B cell (primary cell): Measurements from ENCODE around the gene SEMA6A. TPM values are rescaled to one million over a fixed set of nuclear protein-coding genes. Genes with fewer than 3 reads are reported as not detected.

Source experiments
- ATAC-seq: fragments of 200-7000 bp; cut with Tn5 transposase; one replicate; pipeline ENCODE4 v1.10.0; 2021; ENCODE audit warnings: low read depth, mild to moderate bottlenecking, moderate number of reproducible peaks, moderate library complexity
- CTCF ChIA-PET: fragments of 350-600 bp; sonication (Branson Sonifier 250); formaldehyde crosslinking; loops from one replicate; lab custom pipeline; 2021; ENCODE audit warnings: antibody characterized with exemption, inconsistent platforms; lab: Charles Lee
- POLR2A ChIA-PET: fragments of 350-600 bp; sonication (Branson Sonifier 250); formaldehyde crosslinking; loops from one replicate; lab custom pipeline; 2021; ENCODE audit warnings: antibody characterized with exemption; lab: Charles Lee
- DNase-seq: peaks from one replicate; pipeline ENCODE4 v3.0.0; 2013
- H2AFZ ChIP-seq: 2 replicates; pipeline ENCODE4 v1.6.1; 2012; ENCODE audit warnings: mild to moderate bottlenecking, low read depth, low read length; ENCODE audit not compliant: insufficient read depth, poor library complexity, severe bottlenecking
- H3K27ac ChIP-seq, 2 donors: 1 replicate in 1 of 2; 2 replicates in 1 of 2; pipeline ENCODE4 v1.5.1; 2012 to 2013; ENCODE audit warnings: low read length in 2 of 2, mild to moderate bottlenecking in 2 of 2, moderate library complexity in 1 of 2
- H3K27me3 ChIP-seq, 4 experiments: fragments of 200-600 bp in 1 of 4; sonication (generic) in 1 of 4; replicated peaks in 1 of 4; 1 replicate in 2 of 4; 2 replicates in 2 of 4; pipeline versions ENCODE4 v1.6.1 to v1.7.0; 2013 to 2016; ENCODE audit warnings: low read length in 3 of 4, mild to moderate bottlenecking in 2 of 4, mixed read lengths in 1 of 4, moderate library complexity in 1 of 4; ENCODE audit not compliant: insufficient read depth in 4 of 4, control insufficient read depth in 3 of 4; ENCODE audit errors: control extremely low read depth in 1 of 4
- H3K36me3 ChIP-seq, 2 experiments: replicated peaks in 1 of 2; 1 replicate in 1 of 2; 2 replicates in 1 of 2; pipeline versions ENCODE4 v1.6.1 to v1.7.1; 2013; ENCODE audit warnings: low read length in 1 of 2; ENCODE audit not compliant: insufficient read depth in 2 of 2, control insufficient read depth in 1 of 2; ENCODE audit errors: control extremely low read depth in 1 of 2, extremely low read depth in 1 of 2
- H3K4me1 ChIP-seq, 2 donors: fragments of 200-600 bp in 1 of 2; sonication (generic) in 1 of 2; 1 replicate in 1 of 2; 2 replicates in 1 of 2; pipeline versions ENCODE4 v1.5.1 to v1.6.1; 2013 to 2017; ENCODE audit warnings: low read length in 2 of 2; ENCODE audit not compliant: control insufficient read depth in 2 of 2, insufficient read depth in 2 of 2
- H3K4me2 ChIP-seq: replicated peaks from 2 replicates; pipeline ENCODE3; 2012; ENCODE audit warnings: mild to moderate bottlenecking, low read depth, low read length; ENCODE audit not compliant: poor library complexity, severe bottlenecking
- H3K4me3 ChIP-seq, 5 experiments: fragments of 200-600 bp in 1 of 5; sonication (generic) in 1 of 5; 1 replicate in 3 of 5; 2 replicates in 2 of 5; pipeline versions ENCODE4 v1.5.1 to v1.7.0; 2011 to 2016; ENCODE audit warnings: low read length in 4 of 5, mild to moderate bottlenecking in 4 of 5, low read depth in 2 of 5, control low read depth in 1 of 5, moderate library complexity in 1 of 5; ENCODE audit not compliant: insufficient read depth in 1 of 5; ENCODE audit errors: control extremely low read depth in 1 of 5, extremely low read depth in 1 of 5
- H3K79me2 ChIP-seq: fragments of 200-600 bp; sonication (generic); one replicate; pipeline ENCODE4 v1.6.0; 2016; ENCODE audit warnings: low read length; ENCODE audit not compliant: control insufficient read depth, insufficient read depth
- H3K9ac ChIP-seq: fragments of 200-600 bp; sonication (generic); 2 replicates; pipeline ENCODE4 v1.6.1; 2017; ENCODE audit warnings: mild to moderate bottlenecking, low read length, moderate library complexity
- H3K9me3 ChIP-seq, 3 donors: one replicate each; pipeline versions ENCODE4 v1.6.1 to v1.7.1; 2013; ENCODE audit warnings: low read length in 2 of 3; ENCODE audit not compliant: control insufficient read depth in 2 of 3, insufficient read depth in 1 of 3; ENCODE audit errors: control extremely low read depth in 1 of 3
- H4K20me1 ChIP-seq: 2 replicates; pipeline ENCODE4 v1.6.0; 2012; ENCODE audit warnings: mild to moderate bottlenecking, low read length; ENCODE audit not compliant: insufficient read depth, control insufficient read depth, poor library complexity, severe bottlenecking
- H3K27ac Mint-ChIP-seq: one replicate; pipeline ENCODE4 v1.8.0; 2021; ENCODE audit warnings: mixed read lengths
- H3K27me3 Mint-ChIP-seq: one replicate; pipeline ENCODE4 v1.8.0; 2021; ENCODE audit warnings: mixed read lengths
- H3K4me1 Mint-ChIP-seq: one replicate; pipeline ENCODE4 v1.8.0; 2021; ENCODE audit warnings: mixed read lengths
- H3K4me3 Mint-ChIP-seq: one replicate; pipeline ENCODE4 v1.8.0; 2021; ENCODE audit warnings: mixed read lengths
- H3K9me3 Mint-ChIP-seq: one replicate; pipeline ENCODE4 v1.8.0; 2022; ENCODE audit warnings: mixed read lengths; ENCODE audit not compliant: insufficient read depth
- CTCF ChIP-seq: fragments of 200-600 bp; IDR thresholded peaks from one replicate; pipeline ENCODE4 v1.8.0; 2022; ENCODE audit warnings: antibody characterized with exemption, mild to moderate bottlenecking
- EZH2 ChIP-seq: IDR thresholded peaks from 2 replicates; pipeline ENCODE4 v1.6.1; 2012; ENCODE audit warnings: borderline replicate concordance, low read depth, mild to moderate bottlenecking, moderate library complexity, low read length; ENCODE audit not compliant: insufficient read depth, poor library complexity, severe bottlenecking
- WGBS: methylation state at CpG from one replicate; pipeline ENCODE4 v1.1.5; 2013; ENCODE audit warnings: missing lambda C conversion rate; ENCODE audit not compliant: insufficient coverage; 5-methylcytosine and 5-hydroxymethylcytosine counted together
- intact Hi-C: fragments of 100-400 bp; cut with micrococcal nuclease; formaldehyde crosslinking; loops from one replicate; pipeline ENCODE4 v1.10.0; 2022
- polyA plus RNA-seq: library from polyadenylated mRNA; depleted of rRNA; stranded (reverse); fragments of >200 nt; gene quantifications from 2 replicates; pipeline ENCODE4 v1.2.3, GENCODE V29; 2012
- total RNA-seq, 2 donors: library from RNA; stranded (reverse); fragments of 120-200 nt in 1 of 2; gene quantifications; 1 replicate in 1 of 2; 2 replicates in 1 of 2; pipeline versions ENCODE4 v1.2.3 to v1.2.4, GENCODE V29; 2013 to 2022

The SEMA6A gene
- total and polyA plus RNA-seq, 2 donors (not counting 1 experiment from before 2014, with no cell fraction given), result 0.44 TPM; not detected in 1

GRCh38 chr5:116482394-116482793 lies 92.2 kb downstream of the SEMA6A start:
- DNase-seq, result no peak
- POLR2A ChIA-PET, result no interaction called here

More at GRCh38 chr5:116482394-116482793, 92.2 kb downstream of the SEMA6A start:
- no peaks in the 10 kb centered on the region for H3K27me3 Mint-ChIP-seq
- Histone ChIP-seq H3K9me3 (peaks cover 0 to under 1% (median 0%) of the 10 kb centered on the region in 3 donors), H3K36me3 (peaks cover 0 to 3% of the 10 kb centered on the region in 2 experiments), H3K4me1 (no peaks in the 10 kb centered on the region), H3K27ac (no peak overlapping the region), H3K27me3 (no peaks in the 10 kb centered on the region), H3K4me3 (no peak overlapping the region), H3K79me2 (no peaks in the 10 kb centered on the region), H3K4me2 (no peak overlapping the region), H3K9ac (no peak overlapping the region), H4K20me1 (no peaks in the 10 kb centered on the region), H2AFZ (no peak overlapping the region)
- no peak for ATAC-seq
- H3K9me3 Mint-ChIP-seq, result peaks cover 8% of the 10 kb centered on the region
- no CpG with 5 or more reads among the region's 1 CpG for WGBS
- CTCF ChIA-PET, result no interaction called here
- intact Hi-C loops, result no loop called here
- H3K4me3 Mint-ChIP-seq, result no peak overlapping the region
- no peak overlapping the region for H3K27ac Mint-ChIP-seq
- TF ChIP-seq CTCF, result no peak
- TF ChIP-seq EZH2, result no peak
- H3K4me1 Mint-ChIP-seq, result no peaks in the 10 kb centered on the region
